DMS 273 treated with DMSO at 0.1 percent for 48 hours (cell line): Measurements from ENCODE around the gene IRX3.

Source experiments
- DNase-seq: peaks from one replicate; lab custom pipeline; 2025; lab: John Stamatoyannopoulos, UW

Gene IRX3

GRCh38 chr16:54290833-54291655 lies 4.5 kb upstream of the IRX3 start:
- DNase-seq: no peak

- DNase-seq: no peak
Measured at GRCh38 chr16:54289945-54290832, 3.6 kb upstream of the IRX3 start.

- no peak for DNase-seq
Measured at GRCh38 chr16:54289242-54289944, 2.8 kb upstream of the IRX3 start.

- no peak for DNase-seq
Measured at GRCh38 chr16:54288835-54289241, 2.3 kb upstream of the IRX3 start.

- no peak for DNase-seq
Measured at GRCh38 chr16:54288030-54288834, 1.6 kb upstream of the IRX3 start.

GRCh38 chr16:54287131-54288029 lies 793 bp upstream of the IRX3 start:
- DNase-seq: no peak

- no peak for DNase-seq
Measured at GRCh38 chr16:54286090-54286365, 559 bp downstream of the IRX3 start.

GRCh38 chr16:54285414-54286089 lies 1.0 kb downstream of the IRX3 start:
- DNase-seq: no peak

- no peak for DNase-seq
Measured at GRCh38 chr16:54284931-54285413, 1.6 kb downstream of the IRX3 start.

- no peak for DNase-seq
Measured at GRCh38 chr16:54284319-54284930, 2.2 kb downstream of the IRX3 start.

GRCh38 chr16:54283725-54284318 lies 2.8 kb downstream of the IRX3 start:
- DNase-seq: no peak

GRCh38 chr16:54282928-54283724 lies 3.5 kb downstream of the IRX3 start:
- no peak for DNase-seq

GRCh38 chr16:54282202-54282927 lies 4.2 kb downstream of the IRX3 start:
- DNase-seq: no peak

- DNase-seq: no peak
Measured at GRCh38 chr16:54281535-54282201, 4.9 kb downstream of the IRX3 start.

- DNase-seq: no peak
Measured at GRCh38 chr16:54280751-54281150, 5.8 kb downstream of the IRX3 start.

GRCh38 chr16:54277845-54278703 lies 8.5 kb downstream of the IRX3 start:
- DNase-seq: no peak
